Putamen (tissue), 1 donor: ENCODE measurements around the gene PI4KB.

Experiments used
- DNase-seq: peaks from one replicate; pipeline ENCODE4 v3.0.0-alpha.2; 2016; ENCODE audit warnings: low spot score

Gene PI4KB

GRCh38 chr1:151311589-151312331, 15.5 kb downstream of the PI4KB start:
- peak; percentile 87 for DNase-seq

- no peak for DNase-seq
Measured at GRCh38 chr1:151311011-151311410, 16.2 kb downstream of the PI4KB start.

- DNase-seq, result no peak
Measured at GRCh38 chr1:151309811-151310323, 17.3 kb downstream of the PI4KB start.

- DNase-seq, result peak; percentile 83
Measured at GRCh38 chr1:151294742-151295462, 32.3 kb downstream of the PI4KB start.

GRCh38 chr1:151293093-151293492, 34.1 kb downstream of the PI4KB start:
- DNase-seq, result no peak

- DNase-seq, result no peak
Measured at GRCh38 chr1:151292207-151293030, 34.8 kb downstream of the PI4KB start.

- no peak for DNase-seq
Measured at GRCh38 chr1:151290709-151291303, 36.4 kb downstream of the PI4KB start.

GRCh38 chr1:151289991-151290708, 37.1 kb downstream of the PI4KB start:
- DNase-seq, result no peak

- no peak for DNase-seq
Measured at GRCh38 chr1:151289080-151289935, 37.9 kb downstream of the PI4KB start.

- no peak for DNase-seq
Measured at GRCh38 chr1:151288502-151288901, 38.7 kb downstream of the PI4KB start.

- DNase-seq, result no peak
Measured at GRCh38 chr1:151287767-151288500, 39.3 kb downstream of the PI4KB start.

GRCh38 chr1:151287341-151287699, 39.9 kb downstream of the PI4KB start:
- no peak for DNase-seq

GRCh38 chr1:151286619-151287340, 40.4 kb downstream of the PI4KB start:
- no peak for DNase-seq

GRCh38 chr1:151284013-151284577, 43.1 kb downstream of the PI4KB start:
- no peak for DNase-seq

- no peak for DNase-seq
Measured at GRCh38 chr1:151282883-151283725, 44.1 kb downstream of the PI4KB start.

- peak; percentile 100 for DNase-seq
Measured at GRCh38 chr1:151281969-151282882, 45.0 kb downstream of the PI4KB start, which contains the start of gene ZNF687. ZNF687 (plus strand) TSS chr1:151282299; CDS start chr1:151286292, 3,993 bp downstream.
